Renal cortex interstitium (tissue), 11 donors: ENCODE data around the gene DEFB124. TPM values are rescaled to one million over a fixed set of nuclear protein-coding genes. Genes with fewer than 3 reads are reported as not detected.
"Not testable (repeated sequence)": the region's sequence is repeated elsewhere in the genome, so short reads cannot be mapped to it uniquely, and the experiment has no call there.

Source experiments
- DNase-seq, 11 donors: peaks; one replicate each; pipeline ENCODE4 v3.0.0-alpha.2; 2013; ENCODE audit warnings: low read depth in 9 of 11, low spot score in 4 of 11; ENCODE audit errors: extremely low read depth in 1 of 11
- polyA plus RNA-seq, 3 donors: library from polyadenylated mRNA; unstranded; fragments of 120-200 nt; gene quantifications; one replicate each; pipeline ENCODE4 v1.2.1, GENCODE V29; 2013; ENCODE audit not compliant: insufficient read length in 3 of 3

The DEFB124 gene
- polyA plus RNA-seq, 3 donors: 0.36 TPM; not detected in 2

DNA sequence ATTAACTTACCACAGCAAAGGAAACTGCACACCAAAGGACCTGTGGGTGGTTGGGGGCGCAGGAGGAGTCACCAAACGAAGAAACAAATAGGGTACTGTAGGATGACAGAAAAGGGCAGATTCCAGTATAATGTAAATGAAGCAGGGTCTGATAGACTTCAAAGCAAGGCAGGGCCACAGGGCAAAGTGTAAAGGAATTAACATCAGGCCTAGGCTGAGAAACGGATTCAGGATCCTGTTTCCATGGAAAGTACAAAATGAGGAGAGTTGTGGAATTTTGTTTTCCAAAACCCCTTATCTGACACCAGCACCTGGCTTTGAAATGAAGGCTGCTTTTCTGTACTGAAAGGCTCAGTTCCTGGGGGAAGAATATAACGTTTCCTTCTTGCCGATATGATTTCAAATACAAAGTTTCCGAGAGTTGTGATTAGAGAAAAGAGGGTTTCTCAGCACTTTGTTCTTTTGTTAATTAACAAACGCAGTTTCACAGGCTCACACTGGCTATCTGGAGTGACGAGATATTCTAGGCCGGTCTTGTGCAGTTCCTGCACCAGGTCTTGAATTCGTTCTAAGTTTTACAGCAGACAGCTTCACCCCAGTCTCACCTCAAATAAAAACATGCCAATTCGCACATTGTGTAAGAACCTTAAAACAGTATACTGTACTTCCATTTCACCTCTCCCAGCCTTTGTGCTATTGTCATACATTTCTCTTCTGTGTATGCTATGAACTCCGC, 28.7 kb downstream of the DEFB124 start:
- DNase-seq: no peak

DNA sequence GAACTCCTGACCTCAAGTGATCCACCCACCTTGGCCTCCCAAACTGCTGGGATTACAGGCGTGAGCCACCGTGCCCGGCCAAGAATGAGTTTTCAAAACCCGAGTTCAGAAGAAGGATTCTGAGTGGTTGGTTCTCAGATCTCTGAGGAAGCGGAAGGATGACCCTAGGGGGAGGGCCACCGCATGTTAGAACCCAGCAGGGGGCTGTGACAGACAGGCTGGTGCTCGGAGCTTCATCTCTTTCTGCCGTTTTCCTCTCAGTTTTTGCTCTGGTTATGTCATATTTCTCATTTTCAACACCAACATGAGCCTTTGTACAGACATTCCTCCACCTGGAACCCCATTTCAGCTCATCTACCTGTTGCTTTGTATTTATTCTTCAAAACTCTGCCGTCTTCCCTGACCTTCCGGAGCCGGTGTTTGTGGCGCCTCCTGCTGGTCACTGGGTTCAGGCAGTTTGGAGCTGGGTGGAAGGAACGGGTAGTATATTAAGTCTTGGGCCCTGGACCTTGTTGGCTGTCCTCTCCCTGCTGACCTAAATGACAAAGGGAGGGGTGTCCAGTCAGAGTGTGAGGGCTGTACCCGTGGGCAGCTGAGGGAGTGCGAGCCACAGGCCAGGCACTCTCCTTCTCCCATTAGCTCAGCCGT, 34.8 kb downstream of the DEFB124 start, which contains the start of gene DEFB123:
TSS of gene DEFB123 (plus strand) at position 621 of the 648 bp plus-strand sequence. CDS start 67 bp downstream, outside the sequence.
- no peak for DNase-seq

DNA sequence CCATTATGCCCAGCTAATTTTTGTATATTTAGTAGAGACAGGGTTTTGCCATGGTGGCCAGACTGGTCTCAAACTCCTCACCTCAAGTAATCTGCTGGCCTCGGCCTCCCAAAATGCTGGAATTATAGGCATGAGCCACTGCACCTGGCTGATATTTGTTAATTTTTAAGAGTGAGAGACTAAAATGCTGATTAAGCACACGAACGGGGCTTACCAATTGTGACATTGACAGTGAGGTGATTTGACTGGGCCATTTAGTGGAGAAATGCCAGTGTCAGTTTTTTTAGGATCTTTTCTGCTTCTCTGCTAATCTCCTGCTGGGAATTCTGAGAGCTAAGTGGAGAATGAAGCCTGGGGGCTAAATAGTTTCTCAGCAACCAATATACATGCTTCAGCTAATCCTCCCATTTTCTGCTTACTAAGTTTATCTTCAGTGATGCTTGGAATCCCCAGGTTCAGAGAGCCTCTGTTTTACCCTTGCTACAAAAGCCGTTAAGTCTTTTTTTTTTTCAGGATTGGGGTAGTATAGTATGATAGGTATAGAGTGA, 44.3 kb downstream of the DEFB124 start:
- DNase-seq: no peak

DNA sequence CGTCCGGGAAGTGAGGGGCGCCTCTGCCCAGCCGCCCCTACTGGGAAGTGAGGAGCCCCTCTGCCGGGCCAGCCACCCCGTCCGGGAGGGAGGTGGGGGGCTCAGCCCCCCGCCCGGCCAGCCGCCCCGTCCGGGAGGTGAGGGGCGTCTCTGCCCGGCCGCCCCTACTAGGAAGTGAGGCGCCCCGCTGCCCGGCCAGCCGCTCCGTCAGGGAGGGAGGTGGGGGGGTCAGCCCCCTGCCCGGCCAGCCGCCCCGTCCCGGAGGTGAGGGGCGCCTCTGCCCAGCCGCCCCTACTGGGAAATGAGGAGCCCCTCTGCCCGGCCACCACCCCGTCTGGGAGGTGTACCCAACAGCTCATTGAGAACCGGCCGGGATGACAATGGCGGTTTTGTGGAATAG, 47.4 kb downstream of the DEFB124 start:
- not testable (repeated sequence) for DNase-seq

DNA sequence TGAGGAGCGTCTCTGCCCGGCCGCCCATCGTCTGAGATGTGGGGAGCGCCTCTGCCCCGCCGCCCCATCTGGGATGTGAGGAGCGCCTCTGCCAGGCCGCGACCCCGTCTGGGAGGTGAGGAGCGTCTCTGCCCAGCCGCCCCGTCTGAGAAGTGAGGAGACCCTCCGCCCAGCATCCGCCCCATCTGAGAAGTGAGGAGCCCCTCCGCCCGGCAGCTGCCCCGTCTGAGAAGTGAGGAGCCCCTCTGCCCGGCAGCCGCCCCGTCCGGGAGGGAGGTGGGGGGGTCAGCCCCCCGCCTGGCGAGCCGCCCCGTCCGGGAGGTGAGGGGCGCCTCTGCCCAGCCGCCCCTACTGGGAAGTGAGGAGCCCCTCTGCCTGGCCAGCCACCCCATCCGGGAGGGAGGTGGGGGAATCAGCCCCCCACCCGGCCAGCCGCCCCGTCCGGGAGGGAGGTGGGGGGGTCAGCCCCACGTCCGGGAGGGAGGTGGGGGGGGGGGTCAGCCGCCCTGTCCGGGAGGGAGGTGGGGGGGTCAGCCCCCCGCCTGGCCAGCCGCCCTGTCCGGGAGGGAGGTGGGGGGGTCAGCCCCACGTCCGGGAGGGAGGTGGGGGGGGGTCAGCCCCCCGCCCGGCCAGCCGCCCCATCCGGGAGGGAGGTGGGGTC, 47.9 kb downstream of the DEFB124 start:
- not testable (repeated sequence) for DNase-seq

DNA sequence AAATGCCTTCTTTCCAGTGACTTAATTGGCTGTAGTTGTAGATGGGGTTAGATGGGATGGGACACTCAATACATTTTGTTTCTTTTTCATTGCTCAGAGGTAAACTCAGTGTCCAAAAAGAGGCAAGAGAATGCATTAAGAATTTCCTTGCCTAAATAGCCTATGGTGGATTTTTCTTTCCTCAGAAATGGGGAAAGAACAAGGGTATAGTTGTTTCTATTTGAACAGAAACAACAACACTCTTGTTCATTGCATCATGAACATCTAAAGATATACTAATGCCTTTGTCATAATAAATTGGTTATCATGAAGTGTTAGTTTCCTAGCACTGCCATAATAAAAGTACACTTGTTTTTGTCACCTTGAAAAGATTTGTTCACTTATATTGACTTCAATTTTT, 49.1 kb downstream of the DEFB124 start:
- DNase-seq: no peak

DNA sequence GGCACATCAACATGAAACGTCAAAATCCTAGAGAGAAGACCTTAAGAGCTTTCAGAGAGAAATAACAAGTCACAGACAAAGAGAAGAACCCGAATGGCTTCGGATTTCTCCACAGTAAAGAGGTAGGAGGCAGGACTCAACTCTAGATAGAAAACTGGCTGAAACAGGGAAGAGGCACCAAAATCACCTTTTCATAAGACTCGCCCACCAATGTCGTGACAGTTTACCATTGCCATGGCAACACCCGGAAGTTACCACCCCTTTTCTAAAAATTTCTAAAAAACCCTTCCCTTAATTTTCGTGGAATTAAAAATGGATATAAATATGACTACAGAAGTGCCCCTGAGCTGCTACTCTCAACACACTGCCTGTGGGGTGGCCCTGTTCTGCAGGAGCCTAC, 56.6 kb downstream of the DEFB124 start:
- DNase-seq: no peak

DNA sequence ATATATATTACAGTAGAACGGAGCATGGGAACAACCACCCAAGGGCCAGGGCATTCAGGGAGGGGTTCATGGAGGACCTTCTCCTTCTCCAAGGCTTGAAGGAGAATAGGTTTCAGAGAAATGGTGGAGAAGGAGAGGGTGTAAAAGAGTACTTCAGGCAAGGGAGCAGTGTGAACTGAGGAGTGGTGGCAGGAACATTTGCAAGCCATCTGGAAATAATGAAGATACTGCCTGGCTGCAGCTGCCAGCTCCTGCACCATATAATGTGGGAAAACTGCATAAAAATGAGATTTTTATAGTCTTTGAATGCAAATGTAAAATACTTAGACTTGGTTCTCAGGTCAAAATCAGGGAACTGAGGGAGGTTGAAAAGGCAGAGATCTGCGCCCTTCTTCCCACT, 59.3 kb downstream of the DEFB124 start:
- DNase-seq: no peak

Other genes starting within 250 kb of the DEFB124 start
- not detected for gene DEFB115, start 217.5 kb downstream of the DEFB124 start, polyA plus RNA-seq
- not detected for gene DEFB116, start 166.5 kb downstream of the DEFB124 start, polyA plus RNA-seq
- not detected for gene DEFB118, start 106.5 kb downstream of the DEFB124 start, polyA plus RNA-seq
- not detected for gene DEFB119, start 84.5 kb downstream of the DEFB124 start, polyA plus RNA-seq
- gene DEFB121, start 68.9 kb downstream of the DEFB124 start, polyA plus RNA-seq: not detected
- gene DEFB123, start 34.5 kb downstream of the DEFB124 start, polyA plus RNA-seq: not detected
- under 1 TPM; 0.11 to 0.91 (median 0.34) TPM for gene REM1, start 161 bp upstream of the DEFB124 start, polyA plus RNA-seq
- 100 to 1,000 TPM; 129 to 156 (median 142) TPM for gene HM13, start 39.3 kb upstream of the DEFB124 start, polyA plus RNA-seq
- 100 to 1,000 TPM; 173 to 221 (median 197) TPM for gene ID1, start 130.2 kb upstream of the DEFB124 start, polyA plus RNA-seq
- 1 to 10 TPM; 1.3 to 3.0 (median 2.8) TPM for gene COX4I2, start 162.8 kb upstream of the DEFB124 start, polyA plus RNA-seq
- gene BCL2L1, start 247.7 kb upstream of the DEFB124 start, polyA plus RNA-seq: 10 to 100 TPM; 75.0 to 80.7 (median 78.0) TPM